Left lobe of liver (tissue), 2 donors: ENCODE data around the gene RBBP8NL. TPM values are rescaled to one million over a fixed set of nuclear protein-coding genes. Genes with fewer than 3 reads are reported as not detected.
A peak's percentile ranks its signal among the peaks of the same experiment; 100 is the strongest.
"Not testable (repeated sequence)": the region's sequence is repeated elsewhere in the genome, so short reads cannot be mapped to it uniquely, and the experiment has no call there.

Source experiments
- ATAC-seq: fragments of 200-7000 bp; cut with Tn5 transposase; one replicate; pipeline ENCODE4 v1.9.1; 2020; ENCODE audit warnings: mild to moderate bottlenecking, moderate library complexity
- DNase-seq: peaks from one replicate; pipeline ENCODE4 v3.0.0-alpha.2; 2020; ENCODE audit warnings: low spot score
- total RNA-seq: library from RNA; stranded (reverse); gene quantifications from one replicate; pipeline ENCODE4 v1.2.1, GENCODE V29; 2021
- donor health status: DM: no; HTN: no; CAD: no; lungs with moderate emphysema.
- donor health status: DM: no; HTN: yes; CAD: no.

The RBBP8NL gene
- total RNA-seq, 1 donor from 2014 or later = not detected

DNA sequence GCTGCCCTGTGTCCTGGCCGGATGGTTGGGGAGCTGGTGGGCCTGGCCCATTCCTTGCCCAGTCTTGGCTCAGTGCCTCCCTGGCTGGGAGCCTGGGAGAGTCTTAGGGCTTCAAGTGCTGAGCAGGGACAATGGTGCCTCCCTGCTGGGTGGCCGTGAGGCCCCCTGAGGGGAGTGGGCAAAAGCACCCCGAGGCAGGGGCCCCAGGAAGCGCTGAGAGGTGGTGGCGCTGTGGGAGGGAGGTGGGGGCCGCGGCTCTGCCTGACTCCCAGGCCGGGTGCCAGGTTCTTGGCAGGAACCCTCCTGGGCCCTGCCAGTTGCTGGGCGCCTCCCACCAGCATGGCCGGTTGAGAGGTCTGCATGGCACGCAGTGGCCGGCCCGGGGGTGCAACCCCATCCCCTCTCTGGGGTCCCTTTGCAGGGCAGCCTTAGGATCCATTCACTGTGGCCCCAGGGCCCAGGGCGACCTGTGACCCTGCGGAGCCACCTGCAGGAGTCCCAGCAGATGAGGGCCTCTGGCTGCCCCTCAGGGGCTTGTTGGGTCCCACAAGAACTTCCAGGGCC is 49.6 kb downstream of the RBBP8NL start:
- DNase-seq = no peak
- ATAC-seq = peak; percentile 21

DNA sequence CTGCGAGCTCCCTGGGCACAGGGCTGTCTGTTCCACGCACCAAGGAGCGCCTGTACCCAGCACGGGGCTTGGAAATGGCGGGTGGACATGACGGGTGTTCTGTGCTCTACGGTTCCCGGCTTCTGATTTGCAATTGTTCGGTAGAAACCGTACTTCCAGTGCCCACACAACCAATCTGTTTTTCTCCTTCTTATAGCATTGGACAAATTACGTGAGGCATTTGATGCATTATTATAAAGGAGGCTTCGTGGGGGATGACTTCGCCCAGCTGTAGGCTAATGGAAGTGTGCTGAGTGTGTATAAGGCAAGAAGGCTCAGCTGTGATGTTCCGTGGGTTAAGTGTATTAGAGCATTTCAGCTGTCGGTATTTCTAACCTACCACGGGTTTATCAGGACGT is 50.3 kb downstream of the RBBP8NL start:
- DNase-seq (no peak), ATAC-seq (no peak)

DNA sequence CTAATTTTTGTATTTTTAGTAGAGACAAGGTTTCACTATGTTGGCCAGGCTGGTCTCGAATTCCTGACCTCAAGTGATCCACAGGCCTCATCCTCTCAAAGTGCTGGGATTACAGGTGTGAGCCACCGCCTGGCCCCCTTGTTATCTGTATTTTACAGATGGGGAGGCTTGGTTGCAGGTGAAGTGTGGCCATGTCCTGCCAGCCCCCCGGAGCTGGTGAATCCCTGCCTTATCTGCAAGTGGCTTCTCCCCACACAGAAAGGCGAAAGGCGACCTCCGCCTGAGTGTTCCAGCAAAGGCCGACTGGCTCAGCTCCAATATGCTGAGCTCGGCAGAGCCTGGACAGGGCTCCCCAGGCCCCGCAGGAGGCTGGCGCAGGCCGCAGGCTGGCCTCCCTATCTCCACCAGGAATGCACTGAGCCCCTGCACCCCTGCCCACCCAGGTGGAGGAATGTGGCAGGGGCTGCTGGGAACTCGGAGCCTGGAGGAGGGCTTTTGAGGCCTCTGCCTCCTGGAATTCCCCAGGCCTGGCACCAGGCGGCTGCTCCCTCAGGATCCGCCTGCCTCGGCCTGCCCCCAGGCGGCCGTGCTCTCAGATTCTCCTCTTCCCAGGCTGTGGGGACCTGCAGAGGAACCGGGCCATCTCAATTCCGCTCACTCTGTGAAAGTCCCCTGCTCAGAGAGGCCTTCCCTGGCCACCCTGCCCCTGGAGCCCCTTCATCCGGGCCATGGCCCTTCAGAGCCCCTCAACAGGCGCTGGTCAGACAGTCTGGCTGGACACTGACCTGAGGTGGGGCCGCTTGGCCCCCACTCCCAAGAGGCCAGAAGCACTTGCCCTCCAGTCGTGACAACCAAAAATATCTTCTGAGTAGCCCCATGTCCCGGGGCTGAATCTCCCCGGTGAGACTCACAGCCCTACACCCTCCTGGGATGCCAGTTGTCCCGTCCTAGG is 51.0 kb downstream of the RBBP8NL start:
- ATAC-seq (peak; percentile 91), DNase-seq (peak; percentile 80)

DNA sequence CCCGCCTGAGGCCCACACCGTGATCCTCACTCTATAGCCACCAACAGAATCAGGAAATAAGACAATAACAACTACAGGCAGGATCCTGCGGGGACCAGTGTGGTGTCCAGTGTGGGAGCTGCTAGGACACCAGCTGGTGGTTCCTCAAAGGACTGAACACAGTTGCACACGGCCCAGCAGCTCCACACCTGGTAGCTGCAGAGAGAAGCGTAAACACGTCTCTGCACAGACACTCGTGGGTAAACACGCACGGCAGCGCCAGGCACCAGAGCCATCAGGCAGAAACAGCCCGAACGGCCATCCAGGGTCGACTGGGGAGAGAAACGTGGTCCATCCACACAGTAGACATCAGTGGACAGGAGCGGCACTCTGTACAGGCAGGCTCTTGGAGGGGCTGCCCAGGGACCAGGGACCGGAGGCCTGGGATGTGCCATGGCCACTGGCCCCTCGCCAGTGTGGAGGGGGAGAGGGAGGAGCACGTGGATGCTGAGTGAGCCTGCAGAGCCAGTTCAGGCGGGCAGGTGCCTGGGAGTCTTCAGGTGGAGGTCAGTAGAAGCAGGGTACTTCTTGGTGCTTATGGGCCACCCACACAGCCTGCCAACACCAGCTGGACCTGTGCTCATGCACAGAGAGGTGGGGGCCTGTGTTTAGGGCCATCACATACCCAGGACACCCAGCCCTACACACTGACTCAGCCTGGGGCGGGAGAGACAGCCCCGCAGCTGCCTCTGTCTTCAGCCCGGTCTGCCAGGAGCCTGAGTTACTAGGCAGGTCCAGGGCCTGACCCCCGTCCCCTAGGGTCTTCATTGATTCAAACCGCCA is 52.8 kb downstream of the RBBP8NL start:
- no peak for ATAC-seq
- DNase-seq = no peak

- ATAC-seq, DNase-seq: not testable (repeated sequence)
Observed at GRCh38 chr20:62373631-62374179, 53.6 kb downstream of the RBBP8NL start.

DNA sequence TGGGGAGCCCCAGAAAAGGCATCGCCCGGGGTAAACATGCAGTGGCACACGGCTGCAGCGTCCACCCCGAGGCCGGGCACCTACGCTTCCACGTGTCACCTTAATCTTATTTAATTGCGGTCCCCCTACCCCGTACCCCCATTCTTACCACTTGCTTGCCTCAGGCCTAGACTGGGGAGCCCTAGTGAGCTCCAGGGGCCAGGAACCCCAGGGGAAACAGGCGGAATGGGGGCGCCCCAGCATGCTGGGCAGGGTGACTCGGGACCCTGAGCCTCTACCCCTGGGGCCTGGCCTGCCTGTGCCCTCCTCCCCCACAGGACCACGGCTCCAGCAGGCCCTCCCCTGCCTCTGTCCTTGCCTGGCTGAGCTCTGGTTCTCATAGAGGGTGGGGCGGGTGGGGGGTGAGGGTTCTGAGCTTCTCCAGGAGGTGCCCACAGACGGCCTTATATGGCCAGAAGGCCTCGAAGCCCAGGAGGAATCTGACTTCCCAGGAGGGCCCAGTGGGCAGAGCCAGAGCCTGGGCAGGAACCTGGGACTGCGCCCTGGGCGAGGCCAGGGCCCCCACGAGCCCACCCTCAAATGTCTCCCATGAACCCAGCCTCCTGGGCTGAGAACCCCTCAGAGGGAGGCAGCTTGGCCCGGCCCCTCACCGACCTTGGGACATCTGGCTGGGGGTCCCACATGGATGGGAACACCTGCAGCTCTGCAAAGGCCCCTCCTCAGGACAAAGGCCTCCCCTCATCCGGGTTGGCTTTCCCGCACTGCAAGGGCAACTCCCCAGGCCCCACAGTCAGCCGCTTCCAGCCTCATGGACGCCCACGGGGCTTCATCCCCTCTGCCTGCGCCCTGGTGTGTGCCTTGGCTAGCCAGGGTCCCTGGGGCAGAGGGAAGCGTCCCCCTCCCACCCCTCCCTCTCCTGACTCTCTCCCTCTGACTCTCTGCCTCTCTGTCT is 55.0 kb downstream of the RBBP8NL start:
- DNase-seq (no peak), ATAC-seq (no peak)

DNA sequence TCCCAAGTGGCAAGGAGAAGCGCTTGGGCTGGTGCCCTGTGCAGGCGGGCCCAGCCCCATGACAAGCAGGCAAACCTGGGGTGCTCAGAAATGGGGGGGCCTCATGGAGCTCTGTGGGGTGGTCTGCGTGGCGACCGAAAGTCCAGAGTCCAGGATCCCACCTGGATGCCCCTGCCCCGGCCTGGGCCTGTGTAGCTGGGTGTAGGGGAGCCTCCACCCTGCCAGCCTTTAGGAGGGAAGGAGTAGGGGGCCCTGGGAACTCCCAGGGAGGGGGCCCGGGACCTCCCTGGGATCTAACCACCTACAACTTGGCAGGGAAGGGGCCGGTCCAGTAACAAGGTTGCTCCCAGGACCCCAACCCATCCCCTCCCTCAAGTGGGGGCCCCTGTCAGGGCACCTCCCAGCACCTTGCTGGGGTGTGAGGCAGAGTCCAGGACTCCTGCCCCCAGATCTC is 55.7 kb downstream of the RBBP8NL start:
- DNase-seq (no peak), ATAC-seq (no peak)

- DNase-seq (peak; percentile 88), ATAC-seq (peak; percentile 50)
Observed at GRCh38 chr20:62370807-62371587, 56.3 kb downstream of the RBBP8NL start.

DNA sequence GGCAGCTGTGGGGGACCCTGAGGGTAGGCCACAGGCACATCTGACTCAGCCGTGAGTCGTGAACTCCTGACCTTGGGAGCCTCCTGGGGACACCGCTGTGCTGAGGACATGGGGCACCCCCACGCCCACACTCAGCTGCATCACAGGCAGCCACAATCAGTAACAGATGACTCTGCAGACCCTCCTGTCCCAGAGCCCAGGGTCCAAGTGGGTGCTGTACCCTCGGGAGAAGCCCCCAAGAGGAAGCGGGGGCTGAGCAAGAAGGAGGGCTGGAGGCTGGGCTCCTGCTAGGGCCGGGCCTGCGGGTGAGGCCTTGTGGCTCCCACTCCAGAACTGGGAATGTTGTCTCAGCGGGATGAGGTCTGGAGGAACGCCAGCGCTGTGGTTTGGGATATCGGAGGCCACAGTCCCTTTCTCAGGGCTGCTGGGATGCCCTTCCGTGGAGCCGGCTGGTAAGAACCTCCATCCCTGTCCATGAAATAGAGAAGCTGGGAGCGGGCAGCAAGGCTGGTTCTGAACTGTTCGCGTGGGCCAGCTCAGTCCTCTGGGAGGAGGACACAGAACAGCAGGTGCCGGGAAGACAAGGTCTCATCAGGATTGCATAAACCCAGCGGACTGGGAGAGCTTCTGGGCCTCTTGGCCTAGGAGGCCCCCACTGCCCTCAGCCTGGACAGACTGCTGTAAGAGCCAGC is 57.1 kb downstream of the RBBP8NL start:
- ATAC-seq (peak; percentile 21), DNase-seq (no peak)

- ATAC-seq (no peak), DNase-seq (no peak)
Observed at GRCh38 chr20:62369815-62370114, 57.6 kb downstream of the RBBP8NL start.

GRCh38 chr20:62368976-62369814 is 58.1 kb downstream of the RBBP8NL start:
- DNase-seq = no peak
- ATAC-seq = peak; percentile 10

DNA sequence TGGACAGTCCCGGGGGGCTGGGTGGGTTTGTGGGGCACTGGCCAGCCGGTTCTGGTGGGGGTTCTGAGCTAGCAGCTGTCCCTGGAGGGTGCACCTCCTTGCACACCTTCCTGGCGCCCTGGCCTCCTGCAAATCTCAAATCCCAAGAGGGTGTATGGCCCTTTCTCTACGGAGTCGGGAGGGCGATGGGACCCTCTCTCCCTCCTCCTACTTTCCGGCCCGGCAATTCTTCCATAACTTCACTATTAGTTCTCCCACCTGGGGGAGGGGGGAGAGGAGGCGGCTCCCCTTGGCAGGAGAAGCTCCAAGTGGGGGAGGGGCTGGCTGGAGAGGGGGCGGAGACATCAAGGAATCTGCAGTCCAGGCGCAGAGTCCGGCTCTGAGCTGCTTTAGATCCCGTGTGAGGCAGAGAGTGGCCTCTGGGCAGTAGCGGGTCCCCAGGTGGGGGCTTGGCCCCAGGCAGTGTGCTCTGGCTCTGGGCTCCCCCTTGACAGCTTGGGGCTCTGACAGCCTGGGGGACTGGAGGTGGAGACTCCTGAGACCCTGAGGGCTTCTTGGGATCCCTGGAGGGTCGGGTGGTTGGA is 58.9 kb downstream of the RBBP8NL start:
- ATAC-seq (peak; percentile 55), DNase-seq (peak; percentile 82)

GRCh38 chr20:62367633-62368391 is 59.5 kb downstream of the RBBP8NL start:
- ATAC-seq (peak; percentile 42), DNase-seq (no peak)

DNA sequence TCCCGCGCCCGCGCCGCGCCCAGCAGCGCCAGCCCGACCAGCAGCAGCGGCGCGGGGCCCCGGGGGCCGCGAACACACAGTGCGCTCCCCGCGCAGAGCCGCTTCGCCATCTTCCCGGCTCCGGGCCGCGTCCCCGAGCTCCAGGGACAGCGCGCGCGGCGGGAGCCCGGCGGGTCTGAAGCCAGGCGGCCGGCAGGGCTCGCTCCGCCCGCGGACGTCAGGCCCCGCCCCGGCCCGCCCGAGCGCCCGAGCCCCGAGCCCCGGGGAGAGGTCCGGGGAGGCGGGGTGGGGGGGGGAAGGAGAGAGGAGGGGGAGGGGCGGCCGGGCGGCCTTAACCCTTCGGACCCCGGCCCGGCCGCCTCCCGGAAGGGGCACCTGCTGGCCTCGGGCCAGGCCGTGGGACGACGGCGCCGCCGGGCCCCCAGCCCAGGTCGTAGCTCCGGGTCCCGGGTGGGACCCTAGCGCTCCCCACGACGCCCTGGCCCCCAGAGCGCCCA is 60.2 kb downstream of the RBBP8NL start, which contains the start of gene LAMA5:
TSS of gene LAMA5 (minus strand) at position 177 of the 497 bp plus-strand sequence. CDS start at position 110, 67 bp downstream.
- ATAC-seq (peak; percentile 57), DNase-seq (no peak)

DNA sequence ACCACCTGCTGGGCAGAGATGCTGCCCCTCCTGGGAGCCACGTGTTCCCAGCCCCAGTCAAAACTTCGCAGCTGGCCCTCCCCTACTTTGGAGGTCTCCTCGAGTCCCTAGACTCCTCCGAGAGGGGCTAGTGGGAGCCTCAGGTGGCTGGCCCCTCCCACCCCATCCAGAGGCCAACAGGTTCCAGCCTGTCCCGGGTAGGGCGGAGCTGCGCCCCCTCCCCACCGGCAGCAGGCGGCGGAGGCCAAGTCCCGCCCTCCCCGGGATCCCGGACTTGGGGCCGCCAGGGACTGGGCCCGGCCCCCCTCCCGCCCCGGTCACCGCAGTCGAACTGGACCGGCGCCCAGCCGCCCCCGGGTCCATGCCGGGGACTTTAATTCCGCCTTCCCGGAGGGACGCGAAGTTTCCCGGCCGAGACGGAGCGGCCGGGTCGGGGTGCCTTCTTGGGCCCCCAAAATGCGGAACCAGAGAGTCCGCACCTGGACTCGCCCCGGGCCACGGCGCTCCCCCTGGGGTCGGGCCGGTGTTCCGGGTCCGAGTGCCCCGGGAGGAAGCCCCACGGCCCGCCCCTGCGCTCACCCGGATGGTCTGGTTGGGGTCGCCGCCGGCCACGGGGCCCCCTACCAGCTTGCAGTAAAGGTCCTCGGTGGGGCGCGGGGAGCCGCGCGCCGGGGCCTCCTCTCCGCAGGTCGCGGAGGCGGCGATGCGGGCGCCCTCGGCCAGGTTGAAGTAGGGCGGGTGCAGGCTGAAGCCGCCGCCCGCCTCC is 60.8 kb downstream of the RBBP8NL start:
- DNase-seq = peak; percentile 57
- ATAC-seq = peak; percentile 7
